Transverse colon (tissue), 4 donors: ENCODE results near the gene IKZF1.

Experiments used
- EP300 ChIP-seq: sonication (generic); formaldehyde crosslinking; IDR thresholded peaks from one replicate; pipeline ENCODE4 v1.6.1; 2017; ENCODE audit warnings: antibody characterized with exemption, low read depth
- POLR2A ChIP-seq: fragments of 450-650 bp; IDR thresholded peaks from one replicate; pipeline ENCODE4 v1.6.1; 2016; ENCODE audit warnings: antibody characterized with exemption, mild to moderate bottlenecking, moderate library complexity
- POLR2AphosphoS5 ChIP-seq, 3 donors: sonication (generic); formaldehyde crosslinking; IDR thresholded peaks; one replicate each; pipeline ENCODE4 v1.6.1; 2016; ENCODE audit warnings: antibody characterized with exemption in 3 of 3
- TF ChIP-seq, protein P1 (sequence below), 5 experiments: fragments of 200-600 bp in 3 of 5; fragments of 450-650 bp in 2 of 5; sonication (generic) in 3 of 5; IDR thresholded peaks; 1 replicate in 2 of 5; 2 replicates in 3 of 5; pipeline ENCODE4 v1.5.1; 2016 to 2017; ENCODE audit warnings: antibody characterized with exemption in 5 of 5, inconsistent platforms in 3 of 5, mild to moderate bottlenecking in 2 of 5, moderate library complexity in 1 of 5

GRCh38 chr7:50366311-50366710, 61.8 kb downstream of the IKZF1 start:
- TF ChIP-seq, protein P1, sequence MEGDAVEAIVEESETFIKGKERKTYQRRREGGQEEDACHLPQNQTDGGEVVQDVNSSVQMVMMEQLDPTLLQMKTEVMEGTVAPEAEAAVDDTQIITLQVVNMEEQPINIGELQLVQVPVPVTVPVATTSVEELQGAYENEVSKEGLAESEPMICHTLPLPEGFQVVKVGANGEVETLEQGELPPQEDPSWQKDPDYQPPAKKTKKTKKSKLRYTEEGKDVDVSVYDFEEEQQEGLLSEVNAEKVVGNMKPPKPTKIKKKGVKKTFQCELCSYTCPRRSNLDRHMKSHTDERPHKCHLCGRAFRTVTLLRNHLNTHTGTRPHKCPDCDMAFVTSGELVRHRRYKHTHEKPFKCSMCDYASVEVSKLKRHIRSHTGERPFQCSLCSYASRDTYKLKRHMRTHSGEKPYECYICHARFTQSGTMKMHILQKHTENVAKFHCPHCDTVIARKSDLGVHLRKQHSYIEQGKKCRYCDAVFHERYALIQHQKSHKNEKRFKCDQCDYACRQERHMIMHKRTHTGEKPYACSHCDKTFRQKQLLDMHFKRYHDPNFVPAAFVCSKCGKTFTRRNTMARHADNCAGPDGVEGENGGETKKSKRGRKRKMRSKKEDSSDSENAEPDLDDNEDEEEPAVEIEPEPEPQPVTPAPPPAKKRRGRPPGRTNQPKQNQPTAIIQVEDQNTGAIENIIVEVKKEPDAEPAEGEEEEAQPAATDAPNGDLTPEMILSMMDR (IDR thresholded peaks at IDR 0.05): no peak
- no peak for TF ChIP-seq POLR2A
- no peak for TF ChIP-seq EP300
- no peak for TF ChIP-seq POLR2AphosphoS5 (IDR thresholded peaks at IDR 0.05)
